Measurements from ENCODE around the gene PPARA.

The PPARA gene

DNA sequence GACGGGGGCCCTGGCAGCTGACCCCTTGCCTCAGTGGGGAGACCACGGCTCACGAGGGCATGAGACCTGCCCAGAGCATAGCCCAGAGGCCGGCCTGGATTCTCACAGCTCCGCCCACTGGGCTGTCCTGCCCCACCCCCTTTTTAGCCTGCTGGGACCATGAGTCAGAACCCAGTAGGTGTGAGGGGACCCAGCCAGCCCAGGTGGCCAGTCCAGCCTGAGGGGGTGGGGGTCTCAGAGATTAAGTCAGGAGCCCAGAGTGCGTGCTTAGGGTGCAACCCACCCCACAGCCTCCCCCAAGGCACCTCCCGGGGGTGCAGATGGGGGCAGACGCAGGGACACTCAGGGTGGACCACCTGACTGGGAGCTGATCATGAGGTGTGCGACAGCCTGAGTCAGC lies 40.1 kb upstream of the PPARA start:
- no peak for DNase-seq (ENCODE audit: extremely low read depth, low read depth)
- TF ChIP-seq, protein P1, sequence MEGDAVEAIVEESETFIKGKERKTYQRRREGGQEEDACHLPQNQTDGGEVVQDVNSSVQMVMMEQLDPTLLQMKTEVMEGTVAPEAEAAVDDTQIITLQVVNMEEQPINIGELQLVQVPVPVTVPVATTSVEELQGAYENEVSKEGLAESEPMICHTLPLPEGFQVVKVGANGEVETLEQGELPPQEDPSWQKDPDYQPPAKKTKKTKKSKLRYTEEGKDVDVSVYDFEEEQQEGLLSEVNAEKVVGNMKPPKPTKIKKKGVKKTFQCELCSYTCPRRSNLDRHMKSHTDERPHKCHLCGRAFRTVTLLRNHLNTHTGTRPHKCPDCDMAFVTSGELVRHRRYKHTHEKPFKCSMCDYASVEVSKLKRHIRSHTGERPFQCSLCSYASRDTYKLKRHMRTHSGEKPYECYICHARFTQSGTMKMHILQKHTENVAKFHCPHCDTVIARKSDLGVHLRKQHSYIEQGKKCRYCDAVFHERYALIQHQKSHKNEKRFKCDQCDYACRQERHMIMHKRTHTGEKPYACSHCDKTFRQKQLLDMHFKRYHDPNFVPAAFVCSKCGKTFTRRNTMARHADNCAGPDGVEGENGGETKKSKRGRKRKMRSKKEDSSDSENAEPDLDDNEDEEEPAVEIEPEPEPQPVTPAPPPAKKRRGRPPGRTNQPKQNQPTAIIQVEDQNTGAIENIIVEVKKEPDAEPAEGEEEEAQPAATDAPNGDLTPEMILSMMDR (IDR thresholded peaks at IDR 0.05; ENCODE audit: low read depth, low read length): no peak

DNA sequence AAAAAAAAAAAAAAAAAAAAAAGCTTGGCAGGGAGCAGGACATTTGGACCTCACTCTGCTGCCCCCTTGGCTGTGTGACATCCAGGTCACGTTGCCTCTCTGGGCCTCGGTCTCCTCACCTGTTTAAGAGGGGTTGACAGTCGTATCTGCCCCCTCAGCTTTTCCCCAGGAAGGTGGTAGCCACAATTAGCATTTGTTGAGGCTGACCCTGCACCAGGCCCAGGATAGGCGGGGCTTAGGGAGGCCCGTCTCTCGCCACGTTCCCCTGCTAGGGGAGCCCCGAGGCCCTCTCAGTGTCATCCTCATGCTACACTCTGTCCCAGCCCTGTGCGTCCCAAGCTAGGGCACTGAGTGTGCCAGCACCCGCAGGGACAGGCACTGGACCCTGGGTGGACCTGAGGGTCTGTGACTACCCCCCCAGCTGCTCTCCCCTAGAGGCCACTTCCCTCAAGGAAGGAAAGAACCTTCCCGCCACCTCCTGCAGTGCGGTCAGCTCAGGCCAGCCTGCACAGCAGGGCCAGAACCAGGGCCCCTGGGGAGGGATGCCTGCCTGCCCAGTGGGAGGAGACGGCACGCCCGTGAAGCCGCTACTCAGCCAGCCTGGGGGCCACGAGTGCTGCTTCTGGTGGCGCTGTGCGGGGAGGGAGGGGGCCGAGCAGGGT lies 38.5 kb upstream of the PPARA start:
- no peak for DNase-seq (ENCODE audit: extremely low read depth, low read depth)
- TF ChIP-seq, protein P1 (IDR thresholded peaks at IDR 0.05; ENCODE audit: low read depth, low read length): no peak

DNA sequence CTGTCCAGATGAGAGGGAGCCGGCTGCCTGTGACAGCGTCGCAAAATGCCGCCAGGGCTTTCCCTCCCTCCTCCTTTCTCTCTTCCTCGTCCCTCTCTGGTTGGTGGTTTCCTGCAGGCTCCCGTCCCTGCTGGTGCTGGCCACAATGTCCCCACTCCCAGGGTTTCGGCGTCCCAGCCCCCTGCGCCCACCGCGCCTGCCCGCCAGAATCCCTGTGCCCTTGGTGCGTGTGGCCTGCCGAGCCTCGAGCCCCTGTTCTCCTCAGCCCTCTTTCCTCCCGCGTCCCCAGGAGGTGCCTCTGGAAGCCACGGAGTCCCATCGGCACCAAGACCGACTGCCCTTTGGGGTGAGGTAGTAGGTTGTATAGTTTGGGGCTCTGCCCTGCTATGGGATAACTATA lies 37.9 kb upstream of the PPARA start:
- TF ChIP-seq, protein P1 (IDR thresholded peaks at IDR 0.05; ENCODE audit: low read depth, low read length): no peak
- DNase-seq (ENCODE audit: extremely low read depth, low read depth): no peak

DNA sequence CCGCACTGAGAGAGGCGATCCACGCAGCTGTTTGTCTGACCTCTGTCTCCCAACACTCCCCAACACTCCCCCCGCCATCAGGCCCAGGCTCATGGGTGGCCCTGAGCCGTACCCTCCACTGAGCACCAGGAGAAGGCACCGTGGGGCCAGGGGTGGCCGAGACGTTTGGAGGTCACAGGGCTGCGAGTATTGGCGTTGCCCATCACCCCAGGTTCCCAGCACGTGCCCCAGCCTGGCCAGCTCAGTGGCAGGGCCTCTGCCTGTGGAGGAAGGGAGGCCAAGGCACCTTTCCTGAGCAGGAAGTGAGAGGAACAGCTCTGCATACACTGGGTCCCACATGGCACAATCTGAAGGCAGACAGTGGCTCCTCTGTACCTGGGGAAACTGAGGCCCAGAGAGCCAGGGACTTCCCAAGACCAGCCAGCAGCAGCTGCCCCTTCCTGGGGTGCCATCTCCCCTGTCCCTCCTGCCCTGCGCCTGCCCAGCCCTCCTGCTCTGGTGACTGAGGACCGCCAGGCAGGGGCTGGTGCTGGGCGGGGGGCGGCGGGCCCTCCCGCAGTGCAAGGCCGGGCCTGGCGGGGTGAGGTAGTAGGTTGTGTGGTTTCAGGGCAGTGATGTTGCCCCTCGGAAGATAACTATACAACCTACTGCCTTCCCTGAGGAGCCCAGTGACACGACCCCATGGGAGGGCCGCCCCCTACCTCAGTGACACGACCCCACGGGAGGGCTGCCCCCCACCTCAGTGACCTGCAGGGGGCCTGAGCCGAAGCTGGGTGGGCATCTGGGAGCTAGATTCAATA lies 37.0 kb upstream of the PPARA start:
- DNase-seq (ENCODE audit: extremely low read depth, low read depth): no peak
- TF ChIP-seq, protein P1 (IDR thresholded peaks at IDR 0.05; ENCODE audit: low read depth, low read length): no peak

DNA sequence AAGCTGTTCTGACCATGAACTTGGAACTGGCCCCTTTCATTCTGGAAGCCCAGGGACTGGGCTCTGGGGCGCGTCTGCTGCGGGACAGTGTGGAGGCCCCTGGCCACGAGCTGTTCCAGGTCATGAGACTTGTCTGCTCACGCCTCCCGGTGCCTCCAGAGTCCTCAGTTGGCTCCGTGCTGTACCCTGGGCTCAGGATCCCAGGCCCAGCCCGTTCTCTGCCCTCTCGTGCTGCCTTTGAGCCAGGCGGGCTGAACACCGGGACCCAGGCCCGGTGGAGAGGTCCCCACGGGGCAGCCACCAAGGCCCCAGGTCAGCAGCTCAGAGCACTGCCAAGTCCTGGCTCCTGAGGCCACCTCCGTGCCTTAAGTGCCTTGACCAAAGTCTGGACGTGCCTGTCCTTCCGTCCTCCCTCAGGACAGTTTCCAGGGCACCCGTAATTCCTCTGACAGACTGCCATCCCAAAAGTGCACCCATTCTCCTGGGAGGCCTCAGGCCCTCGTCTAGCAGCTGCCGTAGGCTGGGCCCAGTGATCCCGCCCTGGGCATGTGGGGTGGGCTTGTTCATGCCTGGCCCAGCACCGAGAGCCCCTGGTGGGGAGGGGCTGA lies 36.3 kb upstream of the PPARA start:
- TF ChIP-seq, protein P1 (IDR thresholded peaks at IDR 0.05; ENCODE audit: low read depth, low read length): no peak
- DNase-seq (ENCODE audit: extremely low read depth, low read depth): no peak

DNA sequence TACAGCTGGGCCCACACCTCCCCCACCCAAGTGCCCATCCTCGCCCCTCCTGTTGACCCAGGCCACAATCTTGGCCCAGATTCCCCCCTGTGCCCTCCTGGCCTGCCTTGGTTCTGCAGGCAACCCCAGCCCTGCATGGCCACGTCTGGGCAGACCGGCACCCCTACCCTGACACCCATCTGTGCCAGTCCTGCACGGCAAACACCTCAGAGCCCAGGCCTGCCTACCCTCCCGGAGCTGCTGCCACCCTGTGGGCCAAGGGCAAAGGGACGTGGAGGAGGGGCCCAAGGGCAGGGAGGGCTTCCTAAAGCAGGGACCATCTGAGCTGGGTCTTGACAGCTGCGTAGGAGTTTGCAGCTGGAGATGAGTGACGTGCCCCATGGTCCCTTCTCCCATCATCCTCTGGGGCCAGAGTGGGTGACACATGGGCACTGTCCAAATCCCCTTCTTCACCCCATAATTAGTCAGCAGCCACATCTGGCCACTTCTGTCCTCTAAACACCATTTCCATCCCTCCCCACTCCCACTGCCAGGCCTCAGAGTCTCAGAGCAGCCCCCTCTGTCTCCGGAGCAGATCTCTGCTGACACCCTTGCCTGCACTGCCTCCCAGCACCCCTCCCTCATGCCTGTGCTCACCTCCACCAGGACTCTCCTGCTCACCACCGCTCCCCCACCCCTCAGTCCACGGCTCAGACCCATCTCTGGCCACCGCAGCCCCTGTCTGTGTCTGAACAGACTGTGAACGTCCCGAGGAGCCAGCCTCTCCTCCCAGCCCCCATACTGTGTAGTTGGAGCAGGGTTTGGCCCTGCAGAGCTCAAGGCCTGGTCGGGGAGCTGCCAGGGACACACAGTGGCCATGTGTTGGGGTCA lies 35.6 kb upstream of the PPARA start:
- TF ChIP-seq, protein P1 (IDR thresholded peaks at IDR 0.05; ENCODE audit: low read depth, low read length): no peak; the same call in 1 of the 2 replicates
- no peak for DNase-seq (ENCODE audit: extremely low read depth, low read depth)

Measured in AG09319 (cell line).